OCI-LY7 (cell line): Measurements from ENCODE around the gene MARK3. TPM values are rescaled to one million over a fixed set of nuclear protein-coding genes. Genes with fewer than 3 reads are reported as not detected.

Experiments used
- BruUV-seq: library from RNA; stranded (reverse); fragments of 400-500 nt; replicated peaks from 2 replicates; lab custom pipeline; 2021; lab: Mats Ljungman, UMichigan
- CTCF ChIA-PET: fragments of 300-600 bp; sonication (Branson Sonifier 250); formaldehyde crosslinking; loops from one replicate; lab custom pipeline; 2022; ENCODE audit warnings: antibody characterized with exemption; ENCODE audit not compliant: unreplicated experiment; lab: Charles Lee
- POLR2A ChIA-PET: fragments of 300-600 bp; sonication (Branson Sonifier 250); formaldehyde crosslinking; loops from one replicate; lab custom pipeline; 2022; ENCODE audit warnings: antibody characterized with exemption; lab: Charles Lee
- DNase-seq: peaks from one replicate; pipeline ENCODE4 v3.0.0-alpha.2; 2015; ENCODE audit warnings: low spot score
- H2AFZ ChIP-seq: fragments of 200-600 bp; sonication (generic), shearing (Covaris generic); 2 replicates; pipeline ENCODE4 v1.6.1; 2014; ENCODE audit warnings: mild to moderate bottlenecking, antibody characterized with exemption, low read length, moderate library complexity
- H3K27ac ChIP-seq: fragments of 200-600 bp; sonication (generic); 2 replicates; pipeline ENCODE4 v1.5.1; 2014; ENCODE audit warnings: mixed run types, low read depth, mild to moderate bottlenecking, moderate library complexity, low read length, inconsistent platforms; ENCODE audit not compliant: poor library complexity, severe bottlenecking
- H3K36me3 ChIP-seq: fragments of 200-600 bp; sonication (generic); 2 replicates; pipeline ENCODE4 v1.6.1; 2014; ENCODE audit warnings: mild to moderate bottlenecking, antibody characterized with exemption, low read length, moderate library complexity, mixed read lengths; ENCODE audit not compliant: insufficient read depth
- H3K4me1 ChIP-seq: fragments of 200-600 bp; sonication (generic); 2 replicates; pipeline ENCODE4 v1.5.1; 2014; ENCODE audit warnings: mild to moderate bottlenecking, low read length; ENCODE audit not compliant: insufficient read depth, poor library complexity, severe bottlenecking
- H3K4me2 ChIP-seq: fragments of 200-600 bp; sonication (generic); 2 replicates; pipeline ENCODE4 v1.6.1; 2014; ENCODE audit warnings: mild to moderate bottlenecking, low read length
- H3K4me3 ChIP-seq: fragments of 200-600 bp; sonication (generic); 2 replicates; pipeline ENCODE4 v1.5.1; 2014; ENCODE audit warnings: mild to moderate bottlenecking, low read depth, low read length; ENCODE audit not compliant: poor library complexity, severe bottlenecking
- H3K79me2 ChIP-seq: fragments of 200-600 bp; sonication (generic); 2 replicates; pipeline ENCODE4 v1.6.1; 2016; ENCODE audit warnings: low read depth, mild to moderate bottlenecking, low read length, moderate library complexity, mixed read lengths; ENCODE audit not compliant: insufficient read depth
- H3K9me2 ChIP-seq: fragments of 200-600 bp; sonication (generic); 2 replicates; pipeline ENCODE4 v1.6.1; 2016; ENCODE audit warnings: mild to moderate bottlenecking, low read length, mixed read lengths; ENCODE audit not compliant: insufficient read depth
- H3K9me3 ChIP-seq: fragments of 200-600 bp; sonication (generic); 2 replicates; pipeline ENCODE4 v1.6.1; 2014; ENCODE audit warnings: mild to moderate bottlenecking, mixed run types, low read length, mixed read lengths
- H4K20me1 ChIP-seq: fragments of 200-600 bp; sonication (generic); 2 replicates; pipeline ENCODE4 v1.6.1; 2014; ENCODE audit warnings: mild to moderate bottlenecking, antibody characterized with exemption, low read length, moderate library complexity, mixed read lengths; ENCODE audit not compliant: insufficient read depth
- CTCF ChIP-seq: fragments of 200-600 bp; sonication (generic); conservative IDR thresholded peaks from 2 replicates; pipeline ENCODE4 v1.5.1; 2014; ENCODE audit warnings: mild to moderate bottlenecking, antibody characterized with exemption, low read length, moderate library complexity, mixed read lengths
- EZH2phosphoT487 ChIP-seq: fragments of 200-600 bp; sonication (generic); IDR thresholded peaks from 2 replicates; pipeline ENCODE4 v1.6.1; 2018; ENCODE audit warnings: low read depth, borderline replicate concordance, mild to moderate bottlenecking, mixed run types, antibody characterized with exemption, low read length, moderate library complexity, mixed read lengths
- intact Hi-C: fragments of 100-400 bp; cut with micrococcal nuclease; formaldehyde crosslinking; loops from one replicate; pipeline ENCODE4 v1.10.0; 2022; ENCODE audit not compliant: unreplicated experiment
- total RNA-seq, 2 experiments: library from RNA; depleted of rRNA in 1 of 2; stranded (reverse); fragments of >200 nt in 1 of 2; shearing (Covaris generic) in 1 of 2; gene quantifications; 2 replicates each; pipeline ENCODE4 v1.2.3, GENCODE V29; 2014 to 2022

MARK3 gene
- total RNA-seq, 2 experiments from 2014 or later: 70.8 to 83.6 TPM

GRCh38 chr14:103545219-103545914, 160.2 kb downstream of the MARK3 start:
- DNase-seq: no peak
- TF ChIP-seq CTCF (no peak), EZH2phosphoT487 (no peak)
- no peak overlapping the region for H2AFZ ChIP-seq
- H3K9me3 ChIP-seq: no peaks in the 10 kb centered on the region
- no peaks in the 10 kb centered on the region for H3K9me2 ChIP-seq
- H3K36me3 ChIP-seq: no peaks in the 10 kb centered on the region
- intact Hi-C loops: no loop called here
- no peaks in the 10 kb centered on the region for H3K4me1 ChIP-seq
- ChIA-PET CTCF (no interaction called here), POLR2A (no interaction called here)
- H3K4me2 ChIP-seq: no peak overlapping the region
- no peak overlapping the region for H3K4me3 ChIP-seq
- H3K27ac ChIP-seq: no peak overlapping the region
- no TSS peak for BruUV-seq
- H4K20me1 ChIP-seq: no peaks in the 10 kb centered on the region
- H3K79me2 ChIP-seq: no peaks in the 10 kb centered on the region

GRCh38 chr14:103545915-103546651, 160.9 kb downstream of the MARK3 start:
- no peak overlapping the region for H3K4me2 ChIP-seq
- no peaks in the 10 kb centered on the region for H3K4me1 ChIP-seq
- no peak overlapping the region for H3K4me3 ChIP-seq
- H2AFZ ChIP-seq: no peak overlapping the region
- no peaks in the 10 kb centered on the region for H3K9me2 ChIP-seq
- POLR2A ChIA-PET: no interaction called here
- intact Hi-C loops: loop anchor here (1.0 kb wide), 1 partner anchor 28 kb away; no protein-coding TSS in a partner anchor
- H4K20me1 ChIP-seq: no peaks in the 10 kb centered on the region
- no peaks in the 10 kb centered on the region for H3K79me2 ChIP-seq
- no peaks in the 10 kb centered on the region for H3K9me3 ChIP-seq
- TF ChIP-seq CTCF: no peak
- TF ChIP-seq EZH2phosphoT487: no peak
- CTCF ChIA-PET: interaction anchor here (0.5 kb wide), 1 partner anchor 1986 kb away, joined by 3 read pairs; no protein-coding TSS in a partner anchor
- no TSS peak for BruUV-seq
- H3K36me3 ChIP-seq: no peaks in the 10 kb centered on the region
- no peak for DNase-seq
- H3K27ac ChIP-seq: no peak overlapping the region
